H1 (cell line): ENCODE results near the gene PCDHGB3.

ENCODE experiments used
- CTCF ChIP-seq, 3 experiments: IDR thresholded peaks; 1 replicate in 2 of 3; 2 replicates in 1 of 3; pipeline versions ENCODE4 v1.5.1 to v1.6.1; 2011; ENCODE audit warnings: low read length in 3 of 3, mild to moderate bottlenecking in 3 of 3, inconsistent platforms in 2 of 3, low read depth in 1 of 3, moderate library complexity in 1 of 3; ENCODE audit not compliant: insufficient read depth in 1 of 3; ENCODE audit errors: control extremely low read depth in 1 of 3
- RBBP5 ChIP-seq: IDR thresholded peaks from 2 replicates; pipeline ENCODE4 v1.7.1; 2012; ENCODE audit warnings: low read depth, mild to moderate bottlenecking, inconsistent platforms, low read length, moderate library complexity, borderline replicate concordance

- no peak for TF ChIP-seq RBBP5
- TF ChIP-seq CTCF (IDR thresholded peaks at IDR 0.05; ENCODE audit: control extremely low read depth in 1 of 3, insufficient read depth in 1 of 3, low read depth in 1 of 3, low read length in 3 of 3), result no peak
Measured at GRCh38 chr5:141328231-141328630, 41.8 kb upstream of the PCDHGB3 start.
